HepG2 (cell line): ENCODE results near the gene GNA15. TPM values are rescaled to one million over a fixed set of nuclear protein-coding genes. Genes with fewer than 3 reads are reported as not detected.

Experiments
- ATAC-seq: fragments of 200-7000 bp; cut with Tn5 transposase; 3 replicates; pipeline ENCODE4 v1.9.1; 2020; ENCODE audit warnings: mild to moderate bottlenecking, moderate library complexity
- BruUV-seq: library from RNA; stranded (reverse); fragments of 400-500 nt; replicated peaks from 2 replicates; lab custom pipeline; 2021; lab: Mats Ljungman, UMichigan
- CTCF ChIA-PET: fragments of 300-600 bp; formaldehyde crosslinking; extraction: SDS; loops from one replicate; lab custom pipeline; 2021; ENCODE audit warnings: low total read pairs, inconsistent platforms, low intra/inter-chr PET ratio; lab: Yijun Ruan, JAX
- POLR2A ChIA-PET: fragments of 350-600 bp; sonication (Branson Sonifier 250); formaldehyde crosslinking; loops from one replicate; lab custom pipeline; 2020; ENCODE audit warnings: antibody characterized with exemption, inconsistent platforms; lab: Yijun Ruan, JAX
- DNase-seq: peaks from one replicate; pipeline ENCODE4 v3.0.0-alpha.2; 2015; ENCODE audit warnings: low spot score
- FAIRE-seq: peaks from 3 replicates; lab custom pipeline; 2011; peaks lifted over from hg19 to GRCh38; lab: Jason Lieb, UNC
- H2AFZ ChIP-seq: one replicate; pipeline ENCODE4 v1.6.1; 2011; ENCODE audit warnings: low read length, inconsistent platforms
- H3K27ac ChIP-seq: fragments of 300-600 bp; 3 replicates; pipeline ENCODE4 v1.8.0; 2011; ENCODE audit warnings: mixed run types, mild to moderate bottlenecking, mixed read lengths, low read length, inconsistent platforms; ENCODE audit not compliant: insufficient read depth; ENCODE audit errors: extremely low read length
- H3K27me3 ChIP-seq, 2 experiments: fragments of 200-600 bp in 1 of 2; 2 replicates in 1 of 2; 3 replicates in 1 of 2; pipeline versions ENCODE4 v1.6.0 to v1.8.0; 2011; ENCODE audit warnings: low read length in 2 of 2, mild to moderate bottlenecking in 2 of 2, moderate library complexity in 2 of 2, inconsistent platforms in 1 of 2; ENCODE audit not compliant: insufficient read depth in 2 of 2, control insufficient read depth in 1 of 2
- H3K36me3 ChIP-seq, 2 experiments: fragments of 200-600 bp in 1 of 2; replicated peaks in 1 of 2; 2 replicates in 1 of 2; 3 replicates in 1 of 2; pipeline versions ENCODE4 v1.5.1 to v1.8.0; 2011; ENCODE audit warnings: low read length in 2 of 2, inconsistent platforms in 1 of 2; ENCODE audit not compliant: insufficient read depth in 2 of 2, control insufficient read depth in 1 of 2
- H3K4me1 ChIP-seq: 2 replicates; pipeline ENCODE4 v1.5.1; 2012; ENCODE audit warnings: low read length, inconsistent platforms; ENCODE audit not compliant: insufficient read depth
- H3K4me2 ChIP-seq: 2 replicates; pipeline ENCODE4 v1.6.0; 2011; ENCODE audit warnings: low read depth, low read length, inconsistent platforms
- H3K4me3 ChIP-seq, 3 experiments: fragments of 200-600 bp in 1 of 3; sonication (generic), shearing (Covaris generic) in 1 of 3; replicated peaks in 1 of 3; 2 replicates each; pipeline ENCODE4 v1.5.1; 2011 to 2016; ENCODE audit warnings: low read length in 3 of 3, inconsistent platforms in 2 of 3, low read depth in 2 of 3, mild to moderate bottlenecking in 2 of 3, control low read depth in 1 of 3, mixed read lengths in 1 of 3; ENCODE audit not compliant: insufficient read depth in 1 of 3
- H3K79me2 ChIP-seq: one replicate; pipeline ENCODE4 v1.6.1; 2011; ENCODE audit warnings: low read length, inconsistent platforms; ENCODE audit not compliant: insufficient read depth
- H3K9ac ChIP-seq: 2 replicates; pipeline ENCODE4 v1.6.0; 2011; ENCODE audit warnings: mild to moderate bottlenecking, low read depth, low read length, inconsistent platforms; ENCODE audit not compliant: insufficient read depth
- H3K9me3 ChIP-seq: 2 replicates; pipeline ENCODE4 v1.5.1; 2012; ENCODE audit warnings: mild to moderate bottlenecking, low read length
- H4K20me1 ChIP-seq: 2 replicates; pipeline ENCODE4 v1.6.0; 2011; ENCODE audit warnings: inconsistent platforms, mild to moderate bottlenecking, low read length, moderate library complexity; ENCODE audit not compliant: insufficient read depth
- FOXA1 ChIP-seq, 2 experiments: fragments of 450-650 bp in 1 of 2; sonication (generic) in 1 of 2; formaldehyde crosslinking in 1 of 2; IDR thresholded peaks; 2 replicates each; pipeline versions ENCODE4 v1.4.0 to v1.6.1; 2016 to 2020; ENCODE audit warnings: missing genetic modification reagents in 1 of 2
- GLI4 ChIP-seq: sonication (generic); formaldehyde crosslinking; IDR thresholded peaks from 2 replicates; pipeline ENCODE4 v1.5.1; 2020; ENCODE audit warnings: missing genetic modification reagents, mild to moderate bottlenecking, moderate library complexity, borderline replicate concordance
- HOXA3 ChIP-seq: sonication (generic); formaldehyde crosslinking; IDR thresholded peaks from 2 replicates; pipeline ENCODE4 v1.5.0; 2020; ENCODE audit warnings: missing genetic modification reagents
- MAF1 ChIP-seq: sonication (generic); formaldehyde crosslinking; IDR thresholded peaks from 2 replicates; pipeline ENCODE4 v1.5.0; 2020; ENCODE audit warnings: missing genetic modification reagents, borderline replicate concordance
- PHF20 ChIP-seq: sonication (generic); formaldehyde crosslinking; IDR thresholded peaks from 2 replicates; pipeline ENCODE4 v1.5.0; 2020; ENCODE audit warnings: mild to moderate bottlenecking, missing genetic modification reagents
- REL ChIP-seq: sonication (generic); formaldehyde crosslinking; conservative IDR thresholded peaks from 2 replicates; pipeline ENCODE4 v1.8.0; 2022; ENCODE audit warnings: mild to moderate bottlenecking, missing genetic modification reagents, moderate library complexity
- RELA ChIP-seq: sonication (generic); formaldehyde crosslinking; IDR thresholded peaks from 2 replicates; pipeline ENCODE4 v1.4.0; 2020; ENCODE audit warnings: missing genetic modification reagents
- SCMH1 ChIP-seq: sonication (generic); formaldehyde crosslinking; IDR thresholded peaks from 2 replicates; pipeline ENCODE4 v1.9.0; 2021; ENCODE audit warnings: missing genetic modification reagents, mild to moderate bottlenecking, borderline replicate concordance
- ZBTB20 ChIP-seq: sonication (generic); formaldehyde crosslinking; IDR thresholded peaks from 2 replicates; pipeline ENCODE4 v1.8.1; 2023; ENCODE audit warnings: missing genetic modification reagents, low read depth, mild to moderate bottlenecking, borderline replicate concordance
- ZNF562 ChIP-seq: sonication (generic); formaldehyde crosslinking; IDR thresholded peaks from 2 replicates; pipeline ENCODE4 v1.8.0; 2022; ENCODE audit warnings: missing genetic modification reagents, borderline replicate concordance
- WGBS: methylation state at CpG from one replicate; pipeline ENCODE4 v1.1.6; 2017; ENCODE audit warnings: low lambda C conversion rate; 5-methylcytosine and 5-hydroxymethylcytosine counted together
- in situ Hi-C: cut with HindIII; loops from 2 replicates; pipeline ENCODE4 v1.10.0; 2017; ENCODE audit warnings: low pct_unique_long_range_greater_than_20kb; ENCODE audit not compliant: extremely low pct_ligation_motif_present
- intact Hi-C: fragments of 100-400 bp; cut with micrococcal nuclease; formaldehyde crosslinking; loops from one replicate; pipeline ENCODE4 v1.10.0; 2022; ENCODE audit not compliant: unreplicated experiment
- polyA plus RNA-seq, 8 experiments: library from polyadenylated mRNA; depleted of rRNA in 3 of 8; stranded (reverse) in 7 of 8; unstranded in 1 of 8; fragments of >200 nt; fragmentation: Illumina TruSeq in 4 of 8; extraction: Trizol in 4 of 8; gene quantifications; 2 replicates each; pipeline versions ENCODE4 v1.2.1 to v1.2.3, GENCODE V29; 2011 to 2016; ENCODE audit warnings: low read depth in 4 of 8, missing spikeins in 1 of 8, mixed read lengths in 1 of 8; ENCODE audit not compliant: insufficient read depth in 1 of 8
- total RNA-seq, 5 experiments: library from RNA; depleted of rRNA; stranded (reverse); fragments of >200 nt; fragmentation: Illumina TruSeq; extraction: Trizol; gene quantifications; 2 replicates each; pipeline ENCODE4 v1.2.3, GENCODE V29; 2016; ENCODE audit warnings: low read depth in 1 of 5
- TF ChIP-seq, protein P1 (sequence below): conservative IDR thresholded peaks from 2 replicates; pipeline ENCODE4 v1.6.1; 2018; ENCODE audit warnings: missing genetic modification reagents
- TF ChIP-seq, protein P2 (sequence below): fragments of 450-650 bp; IDR thresholded peaks from 2 replicates; pipeline ENCODE4 v1.6.1; 2017; ENCODE audit warnings: mild to moderate bottlenecking
- TF ChIP-seq, protein P3 (sequence below), 2 experiments: sonication (generic) in 1 of 2; formaldehyde crosslinking in 1 of 2; IDR thresholded peaks; 2 replicates each; pipeline versions ENCODE4 v1.4.0 to v1.6.1; 2018 to 2020; ENCODE audit warnings: missing genetic modification reagents in 2 of 2, borderline replicate concordance in 1 of 2, low read depth in 1 of 2, mild to moderate bottlenecking in 1 of 2, missing biosample characterization in 1 of 2

Gene GNA15
- total and polyA plus RNA-seq, 2 of the 13 experiments (the other 11 are each of a cell fraction or from before 2014, with no cell fraction given): not detected

DNA sequence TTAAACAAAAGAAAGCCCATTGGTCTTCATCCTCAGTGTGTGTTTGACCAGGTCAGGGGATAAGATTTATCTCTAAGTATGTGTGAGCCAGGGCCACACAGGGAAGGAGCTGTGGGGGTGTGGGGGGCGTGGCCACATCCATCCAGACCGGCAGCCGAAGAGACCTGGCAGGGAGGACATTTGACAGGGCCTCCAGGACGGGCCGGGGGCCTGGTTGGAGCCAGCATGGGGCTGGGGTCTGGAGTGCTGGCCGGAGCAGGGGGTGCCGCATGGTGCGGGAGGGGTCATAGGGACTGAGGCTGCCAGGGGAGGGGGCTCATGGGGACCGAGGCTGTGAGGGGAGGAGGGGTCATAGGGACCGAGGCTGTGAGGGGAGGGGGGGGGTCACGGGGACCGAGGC, 20.4 kb upstream of the GNA15 start (continued):
- no peak for TF ChIP-seq ZBTB20 (CRISPR knock-in tag)
- no peak for TF ChIP-seq GLI4 (CRISPR knock-in tag)
- no peak for TF ChIP-seq MAF1

DNA sequence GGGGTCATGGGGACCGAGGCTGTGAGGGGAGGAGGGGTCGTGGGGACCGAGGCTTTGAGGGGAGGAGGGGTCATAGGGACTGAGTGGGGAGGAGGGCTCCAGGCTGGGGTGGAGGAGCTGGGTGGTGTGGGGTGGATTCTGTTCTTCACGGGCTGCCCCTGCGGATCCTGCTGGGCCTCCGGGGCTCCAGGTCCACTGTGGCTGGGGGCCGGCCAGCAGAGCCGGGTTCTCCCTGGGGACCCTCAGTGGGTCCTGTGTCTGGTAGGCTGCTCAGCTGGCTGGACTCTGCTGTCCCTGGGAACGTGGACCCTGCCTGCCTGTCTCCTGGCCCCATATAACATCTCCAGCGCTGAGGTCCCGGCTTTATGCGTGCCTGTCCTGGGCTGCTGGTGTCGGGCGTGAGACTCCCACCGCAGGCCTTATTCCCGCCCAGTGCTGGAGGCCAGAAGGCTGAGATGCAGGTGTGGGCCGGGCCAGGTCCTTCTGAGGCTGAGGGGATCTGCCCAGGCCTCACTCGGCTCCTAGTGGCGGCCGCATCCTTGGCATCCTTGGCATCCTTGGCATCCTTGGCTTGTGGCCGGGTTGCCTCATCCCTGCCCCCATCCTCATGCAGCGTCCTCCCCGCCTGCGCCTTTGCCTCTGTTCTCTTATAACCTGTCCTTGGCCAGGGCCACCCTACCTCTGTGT, 19.8 kb upstream of the GNA15 start:
- DNase-seq: no peak
- H3K27ac ChIP-seq: no peak overlapping the region
- no peak for ATAC-seq
- no peak for FAIRE-seq
- H2AFZ ChIP-seq: no peak overlapping the region
- no peak overlapping the region for H3K4me2 ChIP-seq
- no peaks in the 10 kb centered on the region for H3K4me1 ChIP-seq
- no peaks in the 10 kb centered on the region for H3K27me3 ChIP-seq
- H3K36me3 ChIP-seq: peaks cover 7 to 19% of the 10 kb centered on the region in 2 experiments; a peak in 3 of 5 replicates
- peaks cover 8% of the 10 kb centered on the region for H3K79me2 ChIP-seq
- BruUV-seq: no TSS peak
- peaks cover 5% of the 10 kb centered on the region; the same call in 1 of the 2 replicates for H4K20me1 ChIP-seq
- in situ Hi-C loops (no loop called here), intact Hi-C loops (no loop called here)
- no peak overlapping the region for H3K4me3 ChIP-seq
- no peak overlapping the region for H3K9ac ChIP-seq
- CTCF ChIA-PET: no interaction called here
- 98% methylated on average over 9 of the region's 24 CpGs for WGBS
- no peaks in the 10 kb centered on the region for H3K9me3 ChIP-seq
- POLR2A ChIA-PET: no interaction called here
- TF ChIP-seq, protein P1, sequence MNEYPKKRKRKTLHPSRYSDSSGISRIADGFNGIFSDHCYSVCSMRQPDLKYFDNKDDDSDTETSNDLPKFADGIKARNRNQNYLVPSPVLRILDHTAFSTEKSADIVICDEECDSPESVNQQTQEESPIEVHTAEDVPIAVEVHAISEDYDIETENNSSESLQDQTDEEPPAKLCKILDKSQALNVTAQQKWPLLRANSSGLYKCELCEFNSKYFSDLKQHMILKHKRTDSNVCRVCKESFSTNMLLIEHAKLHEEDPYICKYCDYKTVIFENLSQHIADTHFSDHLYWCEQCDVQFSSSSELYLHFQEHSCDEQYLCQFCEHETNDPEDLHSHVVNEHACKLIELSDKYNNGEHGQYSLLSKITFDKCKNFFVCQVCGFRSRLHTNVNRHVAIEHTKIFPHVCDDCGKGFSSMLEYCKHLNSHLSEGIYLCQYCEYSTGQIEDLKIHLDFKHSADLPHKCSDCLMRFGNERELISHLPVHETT (CRISPR knock-in tag): no peak
- TF ChIP-seq SCMH1 (CRISPR knock-in tag) (no peak), REL (CRISPR knock-in tag) (no peak), RELA (no peak), FOXA1 (IDR thresholded peaks at IDR 0.05) (no peak), FOXA1 (CRISPR knock-in tag; IDR thresholded peaks at IDR 0.05) (no peak), HOXA3 (no peak), ZNF562 (CRISPR knock-in tag) (no peak), PHF20 (CRISPR knock-in tag) (no peak)
- TF ChIP-seq, protein P2, sequence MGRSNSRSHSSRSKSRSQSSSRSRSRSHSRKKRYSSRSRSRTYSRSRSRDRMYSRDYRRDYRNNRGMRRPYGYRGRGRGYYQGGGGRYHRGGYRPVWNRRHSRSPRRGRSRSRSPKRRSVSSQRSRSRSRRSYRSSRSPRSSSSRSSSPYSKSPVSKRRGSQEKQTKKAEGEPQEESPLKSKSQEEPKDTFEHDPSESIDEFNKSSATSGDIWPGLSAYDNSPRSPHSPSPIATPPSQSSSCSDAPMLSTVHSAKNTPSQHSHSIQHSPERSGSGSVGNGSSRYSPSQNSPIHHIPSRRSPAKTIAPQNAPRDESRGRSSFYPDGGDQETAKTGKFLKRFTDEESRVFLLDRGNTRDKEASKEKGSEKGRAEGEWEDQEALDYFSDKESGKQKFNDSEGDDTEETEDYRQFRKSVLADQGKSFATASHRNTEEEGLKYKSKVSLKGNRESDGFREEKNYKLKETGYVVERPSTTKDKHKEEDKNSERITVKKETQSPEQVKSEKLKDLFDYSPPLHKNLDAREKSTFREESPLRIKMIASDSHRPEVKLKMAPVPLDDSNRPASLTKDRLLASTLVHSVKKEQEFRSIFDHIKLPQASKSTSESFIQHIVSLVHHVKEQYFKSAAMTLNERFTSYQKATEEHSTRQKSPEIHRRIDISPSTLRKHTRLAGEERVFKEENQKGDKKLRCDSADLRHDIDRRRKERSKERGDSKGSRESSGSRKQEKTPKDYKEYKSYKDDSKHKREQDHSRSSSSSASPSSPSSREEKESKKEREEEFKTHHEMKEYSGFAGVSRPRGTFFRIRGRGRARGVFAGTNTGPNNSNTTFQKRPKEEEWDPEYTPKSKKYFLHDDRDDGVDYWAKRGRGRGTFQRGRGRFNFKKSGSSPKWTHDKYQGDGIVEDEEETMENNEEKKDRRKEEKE: no peak
- TF ChIP-seq, protein P3, sequence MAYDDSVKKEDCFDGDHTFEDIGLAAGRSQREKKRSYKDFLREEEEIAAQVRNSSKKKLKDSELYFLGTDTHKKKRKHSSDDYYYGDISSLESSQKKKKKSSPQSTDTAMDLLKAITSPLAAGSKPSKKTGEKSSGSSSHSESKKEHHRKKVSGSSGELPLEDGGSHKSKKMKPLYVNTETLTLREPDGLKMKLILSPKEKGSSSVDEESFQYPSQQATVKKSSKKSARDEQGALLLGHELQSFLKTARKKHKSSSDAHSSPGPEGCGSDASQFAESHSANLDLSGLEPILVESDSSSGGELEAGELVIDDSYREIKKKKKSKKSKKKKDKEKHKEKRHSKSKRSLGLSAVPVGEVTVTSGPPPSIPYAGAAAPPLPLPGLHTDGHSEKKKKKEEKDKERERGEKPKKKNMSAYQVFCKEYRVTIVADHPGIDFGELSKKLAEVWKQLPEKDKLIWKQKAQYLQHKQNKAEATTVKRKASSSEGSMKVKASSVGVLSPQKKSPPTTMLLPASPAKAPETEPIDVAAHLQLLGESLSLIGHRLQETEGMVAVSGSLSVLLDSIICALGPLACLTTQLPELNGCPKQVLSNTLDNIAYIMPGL (CRISPR knock-in tag; IDR thresholded peaks at IDR 0.05; ENCODE audit: borderline replicate concordance in 1 of 2, low read depth in 1 of 2): no peak
